NB4 (cell line): Measurements from ENCODE around the gene ARHGEF38.

Experiments used
- CTCF ChIP-seq: IDR thresholded peaks from one replicate; pipeline ENCODE4 v1.5.1; 2012; ENCODE audit warnings: low read depth, low read length
- MAX ChIP-seq: IDR thresholded peaks from 2 replicates; pipeline ENCODE4 v1.6.1; 2011; ENCODE audit warnings: low read depth, low read length
- POLR2A ChIP-seq: IDR thresholded peaks from 2 replicates; pipeline ENCODE4 v1.6.1; 2011; ENCODE audit warnings: mild to moderate bottlenecking; ENCODE audit not compliant: insufficient read length; ENCODE audit errors: extremely low read depth

GRCh38 chr4:105594099-105595010 is 41.9 kb downstream of the ARHGEF38 start:
- no peak for TF ChIP-seq MAX
- TF ChIP-seq CTCF: no peak
- TF ChIP-seq POLR2A: no peak
